AG04449 (cell line): ENCODE measurements around the gene SKP1.
A peak's percentile ranks its signal among the peaks of the same experiment; 100 is the strongest.

Source experiments
- CTCF ChIA-PET: fragments of 350-600 bp; formaldehyde crosslinking; extraction: SDS; loops from one replicate; lab custom pipeline; 2021; ENCODE audit warnings: antibody characterized with exemption; lab: Yijun Ruan, JAX
- POLR2A ChIA-PET: fragments of 400-600, 350-600 bp; formaldehyde crosslinking; extraction: SDS; loops from one replicate; lab custom pipeline; 2020; ENCODE audit warnings: antibody characterized with exemption, inconsistent platforms; lab: Yijun Ruan, JAX
- DNase-seq: peaks from one replicate; pipeline ENCODE4 v3.0.0-alpha.2; 2010; ENCODE audit warnings: low read depth, low spot score
- H3K4me3 ChIP-seq: 2 replicates; pipeline ENCODE4 v1.5.1; 2011; ENCODE audit warnings: low read depth, mild to moderate bottlenecking, control low read depth, low read length
- TF ChIP-seq, protein P1 (sequence below): IDR thresholded peaks from one replicate; pipeline ENCODE4 v1.5.1; 2011; ENCODE audit warnings: mild to moderate bottlenecking, moderate library complexity, low read length, control low read depth, inconsistent platforms; ENCODE audit not compliant: insufficient read depth; ENCODE audit errors: missing control alignments

The SKP1 gene

DNA sequence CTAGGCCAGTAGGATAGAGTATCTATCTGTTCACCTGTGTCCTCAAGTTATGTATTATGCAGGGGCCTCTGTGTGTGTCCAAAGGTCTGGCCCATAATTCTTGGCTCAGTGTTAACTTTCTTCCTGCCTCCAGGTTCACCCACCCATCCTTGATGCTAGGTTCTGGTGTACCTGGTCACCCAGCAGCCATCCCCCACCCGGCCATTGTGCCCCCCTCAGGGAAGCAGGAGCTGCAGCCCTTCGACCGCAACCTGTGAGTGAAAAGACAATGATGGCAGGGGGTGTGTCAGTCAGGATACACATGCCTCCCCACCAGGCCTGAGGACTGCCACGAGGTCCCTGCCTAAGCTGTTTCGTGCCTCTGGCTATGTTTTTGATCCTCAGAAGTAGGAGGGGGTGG lies 34.7 kb downstream of the SKP1 start:
- TF ChIP-seq, protein P1, sequence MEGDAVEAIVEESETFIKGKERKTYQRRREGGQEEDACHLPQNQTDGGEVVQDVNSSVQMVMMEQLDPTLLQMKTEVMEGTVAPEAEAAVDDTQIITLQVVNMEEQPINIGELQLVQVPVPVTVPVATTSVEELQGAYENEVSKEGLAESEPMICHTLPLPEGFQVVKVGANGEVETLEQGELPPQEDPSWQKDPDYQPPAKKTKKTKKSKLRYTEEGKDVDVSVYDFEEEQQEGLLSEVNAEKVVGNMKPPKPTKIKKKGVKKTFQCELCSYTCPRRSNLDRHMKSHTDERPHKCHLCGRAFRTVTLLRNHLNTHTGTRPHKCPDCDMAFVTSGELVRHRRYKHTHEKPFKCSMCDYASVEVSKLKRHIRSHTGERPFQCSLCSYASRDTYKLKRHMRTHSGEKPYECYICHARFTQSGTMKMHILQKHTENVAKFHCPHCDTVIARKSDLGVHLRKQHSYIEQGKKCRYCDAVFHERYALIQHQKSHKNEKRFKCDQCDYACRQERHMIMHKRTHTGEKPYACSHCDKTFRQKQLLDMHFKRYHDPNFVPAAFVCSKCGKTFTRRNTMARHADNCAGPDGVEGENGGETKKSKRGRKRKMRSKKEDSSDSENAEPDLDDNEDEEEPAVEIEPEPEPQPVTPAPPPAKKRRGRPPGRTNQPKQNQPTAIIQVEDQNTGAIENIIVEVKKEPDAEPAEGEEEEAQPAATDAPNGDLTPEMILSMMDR, result no peak
- no peak for DNase-seq
- CTCF ChIA-PET, result interaction anchor here (2.6 to 36.5 kb wide), 9 partner anchors 8 to 117 kb away, joined by 8 to 1500 read pairs (median 35); no protein-coding TSS in a partner anchor
- POLR2A ChIA-PET, result interaction anchor here (1.4 kb wide), 1 partner anchor 103 kb away, joined by 3 read pairs; no protein-coding TSS in a partner anchor
- no peak overlapping the region for H3K4me3 ChIP-seq

DNA sequence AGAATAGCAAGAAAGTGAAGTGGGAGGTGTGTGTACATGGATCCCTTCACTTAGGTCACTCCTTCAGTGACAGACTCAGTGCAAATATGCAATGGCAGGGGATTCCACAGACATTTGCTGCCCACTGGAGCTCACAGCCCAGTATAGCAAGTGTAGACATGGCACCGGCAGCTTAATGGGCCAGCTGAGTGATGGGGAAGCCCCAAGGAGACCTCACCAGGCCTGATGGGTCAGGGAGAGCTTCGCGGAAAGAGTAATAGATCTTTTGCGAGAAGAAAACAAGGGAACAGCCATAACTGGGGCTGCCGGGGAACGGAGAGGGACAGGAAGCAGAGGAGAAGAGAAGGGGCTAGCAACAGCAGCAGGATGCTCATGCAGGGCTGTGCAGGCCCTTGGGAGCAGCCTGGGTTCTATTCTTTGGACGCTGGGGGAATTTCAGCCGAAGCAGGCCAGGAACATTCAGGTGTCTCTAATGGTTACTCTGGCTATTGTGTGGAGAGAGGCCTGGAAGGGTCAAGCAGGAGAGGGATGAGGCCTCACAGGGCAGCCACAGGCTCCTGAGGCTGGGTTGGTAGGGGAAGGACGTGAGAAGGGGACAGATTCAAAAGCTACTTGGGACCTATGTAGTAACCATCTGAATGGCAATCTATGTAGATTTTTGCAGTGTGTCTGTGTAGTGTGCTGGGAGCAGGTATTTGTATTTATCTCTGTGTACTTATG lies 35.3 kb downstream of the SKP1 start:
- no peak overlapping the region for H3K4me3 ChIP-seq
- DNase-seq, result no peak
- TF ChIP-seq, protein P1, result peak; percentile 44
- ChIA-PET POLR2A (interaction anchor here (1.2 to 2.6 kb wide), 3 partner anchors 16 to 148 kb away, joined by 3 to 9 read pairs (median 4); no protein-coding TSS in a partner anchor), CTCF (interaction anchor here (0.7 to 36.5 kb wide), 15 partner anchors 8 to 163 kb away, joined by 3 to 1500 read pairs (median 12); no protein-coding TSS in a partner anchor)

DNA sequence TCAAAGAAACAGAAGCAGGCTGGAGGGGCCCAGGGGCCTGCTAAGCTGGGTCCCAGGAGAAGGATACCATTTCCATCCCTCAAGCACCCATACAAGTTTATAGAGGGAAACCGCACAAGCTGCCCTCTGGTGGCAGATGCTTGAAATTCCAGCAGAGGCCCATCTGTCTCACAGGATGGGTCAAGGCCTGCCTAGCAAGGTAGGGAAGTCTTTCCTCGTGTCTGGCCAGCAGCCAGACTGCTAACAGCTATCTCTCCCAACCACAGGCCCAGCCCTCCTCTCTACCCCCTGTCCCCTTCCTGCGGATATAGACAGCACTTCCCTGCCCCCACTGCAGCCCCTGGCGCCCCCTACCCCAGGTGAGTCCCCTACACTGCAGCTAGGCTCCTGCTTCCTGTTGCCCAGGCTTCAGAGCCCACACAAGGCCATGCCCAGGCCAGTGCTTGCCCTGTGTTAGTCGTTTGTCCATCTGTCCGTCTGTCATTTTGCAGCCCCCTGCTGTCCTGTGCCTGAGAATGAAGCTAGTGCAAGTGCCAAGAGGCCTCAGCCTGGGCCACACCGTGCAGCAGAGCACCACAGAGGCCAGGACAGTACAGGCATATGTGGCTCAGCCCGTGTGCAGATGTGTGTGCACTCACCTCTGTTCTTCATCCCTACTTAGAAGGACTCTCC lies 36.1 kb downstream of the SKP1 start:
- ChIA-PET POLR2A (interaction anchor here (0.7 to 2.6 kb wide), 4 partner anchors 15 to 171 kb away, joined by 3 to 9 read pairs (median 4); no protein-coding TSS in a partner anchor), CTCF (interaction anchor here (0.7 to 36.5 kb wide), 19 partner anchors 8 to 162 kb away, joined by 3 to 1500 read pairs (median 10); no protein-coding TSS in a partner anchor)
- TF ChIP-seq, protein P1, result peak; percentile 80
- peak; percentile 4 for DNase-seq
- no peak overlapping the region for H3K4me3 ChIP-seq

DNA sequence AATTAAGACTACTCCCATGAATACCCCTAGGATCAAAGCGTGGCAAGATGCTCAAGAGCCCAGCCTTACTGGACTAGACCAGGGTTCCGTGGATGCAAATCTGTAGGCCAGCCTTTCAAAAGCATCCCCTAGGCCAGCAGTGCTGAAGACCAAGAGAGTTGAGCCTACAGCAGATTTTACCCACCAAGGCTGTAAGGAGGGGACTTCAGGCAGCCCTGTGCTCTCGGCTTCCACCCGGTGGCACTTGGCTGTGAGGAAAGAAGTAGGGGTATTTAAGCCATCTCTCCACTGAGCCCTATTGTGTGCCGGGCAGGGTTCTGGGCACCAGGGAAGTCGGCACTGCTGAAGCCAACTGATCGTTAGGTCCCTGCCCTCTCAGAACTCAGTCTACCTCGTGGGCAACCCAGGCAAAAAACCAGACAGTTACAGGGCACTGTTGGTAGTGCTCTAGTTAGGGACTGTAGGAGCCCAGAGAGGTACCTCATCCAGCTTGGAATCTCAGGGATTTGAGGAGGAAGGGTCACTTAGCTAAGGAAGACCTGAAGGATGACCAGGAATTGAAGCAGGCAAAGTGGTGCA lies 36.8 kb downstream of the SKP1 start:
- no peak for DNase-seq
- TF ChIP-seq, protein P1, result no peak
- POLR2A ChIA-PET, result interaction anchor here (0.7 to 2.6 kb wide), 4 partner anchors 15 to 170 kb away, joined by 3 to 9 read pairs (median 4); partner anchors contain the start of gene SKP1
- H3K4me3 ChIP-seq, result no peak overlapping the region
- CTCF ChIA-PET, result interaction anchor here (0.7 to 36.5 kb wide), 21 partner anchors 7 to 154 kb away, joined by 3 to 1500 read pairs (median 8); no protein-coding TSS in a partner anchor

DNA sequence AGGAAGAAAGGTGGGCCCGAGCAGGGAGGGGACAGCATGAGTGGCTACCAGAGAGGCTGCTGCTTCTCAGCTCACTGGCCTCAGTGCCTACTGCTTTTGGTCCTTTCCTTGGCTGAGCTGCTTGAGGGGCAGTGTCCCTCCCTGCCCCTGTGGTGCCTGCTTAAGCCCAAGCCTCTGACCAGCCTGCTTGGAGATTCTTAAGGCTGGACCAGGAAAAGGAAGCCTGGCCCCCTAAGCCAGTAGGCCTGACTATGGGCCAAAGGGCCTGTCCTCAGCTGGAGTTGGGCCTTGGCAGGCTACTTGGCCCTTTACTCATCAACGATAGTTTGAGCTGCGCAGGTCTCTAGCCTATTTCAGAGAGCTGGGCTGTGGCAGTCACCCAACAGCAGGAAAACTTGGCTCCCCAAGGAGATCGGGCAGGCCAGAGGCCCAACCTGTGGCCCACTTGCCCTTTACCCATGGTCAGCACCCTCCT lies 37.3 kb downstream of the SKP1 start:
- TF ChIP-seq, protein P1, result no peak
- no peak for DNase-seq
- H3K4me3 ChIP-seq, result no peak overlapping the region
- ChIA-PET POLR2A (interaction anchor here (1.2 to 2.6 kb wide), 3 partner anchors 15 to 99 kb away, joined by 5 to 9 read pairs (median 9); partner anchors contain the start of gene SKP1), CTCF (interaction anchor here (0.8 to 36.5 kb wide), 12 partner anchors 6 to 126 kb away, joined by 3 to 1500 read pairs (median 18); no protein-coding TSS in a partner anchor)
